HAP-1 (cell line): Measurements from ENCODE around the gene MOB1B.
A peak's percentile ranks its signal among the peaks of the same experiment; 100 is the strongest.
"Not testable (repeated sequence)": the region's sequence is repeated elsewhere in the genome, so short reads cannot be mapped to it uniquely, and the experiment has no call there.

ENCODE experiments used
- DNase-seq, 2 experiments: peaks; one replicate each; pipeline ENCODE4 v3.0.0-alpha.2; 2016 to 2020; ENCODE audit warnings: low spot score in 2 of 2
- H3K27me3 ChIP-seq: fragments of 250-450 bp; sonication (Bioruptor Pico); 2 replicates; pipeline ENCODE4 v1.5.1; 2020; ENCODE audit warnings: low read depth, mild to moderate bottlenecking, moderate library complexity
- H3K36me3 ChIP-seq: fragments of 250-450 bp; sonication (Bioruptor Pico); replicated peaks from 2 replicates; pipeline ENCODE4 v1.5.1; 2020; ENCODE audit warnings: mild to moderate bottlenecking
- H3K4me1 ChIP-seq: fragments of 250-450 bp; sonication (Bioruptor Pico); 2 replicates; pipeline ENCODE4 v1.5.1; 2020; ENCODE audit warnings: mild to moderate bottlenecking
- H3K4me3 ChIP-seq: fragments of 250-450 bp; sonication (Bioruptor Pico); 2 replicates; pipeline ENCODE4 v1.5.1; 2020; ENCODE audit warnings: mild to moderate bottlenecking, moderate library complexity
- H3K9me3 ChIP-seq: fragments of 250-450 bp; sonication (Bioruptor Pico); 2 replicates; pipeline ENCODE4 v1.5.1; 2020; ENCODE audit warnings: mild to moderate bottlenecking, moderate library complexity
- in situ Hi-C: fragments of 300-500 bp; cut with MboI; formaldehyde crosslinking; loops from 3 replicates; pipeline ENCODE4 v1.14.3; 2020; ENCODE audit warnings: low sequenced_read_pairs, inconsistent platforms, mixed read lengths

Gene MOB1B

DNA sequence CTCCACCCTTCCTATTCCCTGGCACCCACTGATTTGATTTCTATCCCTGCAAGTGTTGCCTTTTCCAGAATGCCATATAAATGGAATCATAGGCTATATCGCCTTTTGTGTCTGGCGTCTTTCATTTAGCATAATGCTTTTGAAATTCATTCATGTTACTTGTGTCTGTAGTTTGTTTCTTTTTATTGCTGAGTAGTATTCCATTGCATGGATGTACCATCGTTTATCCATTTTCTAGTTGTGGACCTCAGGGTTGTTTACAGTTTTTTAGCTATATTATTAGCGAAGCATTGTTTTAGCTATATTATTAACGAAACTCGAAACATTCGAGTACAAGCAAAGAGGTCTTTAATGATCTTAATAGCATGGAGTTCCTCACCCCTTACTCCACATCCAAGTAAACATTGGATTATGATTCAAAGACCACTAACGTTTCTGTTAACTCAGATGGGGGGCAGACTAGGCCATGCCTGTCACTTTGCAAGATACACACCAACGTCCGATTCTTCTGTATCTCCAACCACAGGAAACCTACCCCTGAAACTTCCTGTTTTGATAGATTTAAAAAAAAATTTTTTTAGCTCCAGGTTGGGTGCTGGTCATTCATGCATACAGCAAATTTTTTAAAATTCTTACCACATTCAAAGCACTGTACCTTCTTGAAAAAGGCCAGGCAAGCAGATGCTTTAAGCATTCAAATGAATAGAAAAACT is 92.4 kb downstream of the MOB1B start:
- peaks cover 22% of the 10 kb centered on the region for H3K36me3 ChIP-seq
- H3K27me3 ChIP-seq: no peaks in the 10 kb centered on the region
- peak in 1 of 2 experiments; percentile 19 for DNase-seq
- no peaks in the 10 kb centered on the region; the same call in 1 of the 2 replicates for H3K9me3 ChIP-seq
- in situ Hi-C loops: no loop called here
- H3K4me3 ChIP-seq: peak overlapping the region; percentile 71
- H3K4me1 ChIP-seq: peaks cover 27% of the 10 kb centered on the region

DNA sequence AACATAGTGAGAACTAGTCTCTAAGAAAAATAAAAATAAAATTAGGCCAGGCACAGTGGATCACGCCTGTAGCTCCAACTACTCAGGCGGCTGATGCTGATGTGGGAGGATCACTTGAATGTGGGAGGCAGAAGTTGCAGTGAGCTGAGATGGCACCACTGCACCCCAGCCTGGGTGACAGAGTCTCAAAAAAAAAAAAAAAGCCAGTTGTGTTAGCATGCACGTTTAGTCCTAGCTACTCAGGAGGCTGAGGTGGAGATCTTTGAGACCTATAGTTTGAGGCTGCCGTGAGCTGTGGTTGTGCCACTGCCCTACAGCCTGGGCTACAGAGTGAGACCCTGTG is 93.8 kb downstream of the MOB1B start:
- no peak for DNase-seq
- Histone ChIP-seq H3K36me3 (peaks cover 26% of the 10 kb centered on the region), H3K4me1 (peaks cover 27% of the 10 kb centered on the region), H3K27me3 (no peaks in the 10 kb centered on the region), H3K9me3 (no peaks in the 10 kb centered on the region; the same call in none of the 2 replicates), H3K4me3 (no peak overlapping the region; the same call in 1 of the 2 replicates)
- in situ Hi-C loops: no loop called here

DNA sequence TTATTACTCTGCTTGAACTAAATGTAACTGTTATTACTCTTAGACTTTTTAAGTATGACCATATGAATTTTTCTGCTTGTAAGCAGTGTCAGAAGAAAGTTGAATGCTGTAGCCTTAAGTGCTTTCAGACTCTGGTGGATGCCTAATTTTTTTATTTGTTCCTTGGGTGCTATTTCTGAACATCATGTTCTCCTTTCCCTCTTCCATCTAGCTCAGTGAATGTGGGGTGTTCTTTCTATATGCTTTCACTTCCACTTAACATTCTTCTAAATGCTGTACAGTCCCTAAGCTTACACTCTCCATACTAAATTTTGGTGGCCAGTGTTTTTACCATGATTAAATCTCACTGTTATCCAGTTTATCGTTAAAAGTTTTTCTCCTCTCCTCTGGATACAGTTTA is 94.9 kb downstream of the MOB1B start:
- H3K4me3 ChIP-seq: no peak overlapping the region

DNA sequence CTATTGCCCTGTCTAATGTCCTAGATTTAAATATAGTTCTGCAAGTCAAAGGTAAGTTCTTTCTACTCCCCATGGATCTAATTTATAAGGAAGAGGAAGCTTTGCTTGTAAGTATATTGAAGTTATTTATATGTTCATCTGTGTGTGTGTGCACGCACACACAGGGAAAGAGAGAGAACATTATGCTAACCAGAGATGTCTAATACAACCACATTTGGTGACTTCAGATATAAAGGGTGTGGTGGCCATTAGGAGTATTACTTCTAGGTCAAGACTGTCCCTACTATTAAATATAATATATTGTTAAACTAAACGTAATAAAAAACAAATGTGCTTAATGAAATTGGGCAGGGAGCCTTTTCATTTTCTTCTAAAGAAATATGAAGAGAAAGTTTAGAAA is 95.4 kb downstream of the MOB1B start:
- no peak overlapping the region for H3K4me3 ChIP-seq
- in situ Hi-C loops: no loop called here
- no peaks in the 10 kb centered on the region for H3K27me3 ChIP-seq
- H3K4me1 ChIP-seq: peaks cover 23% of the 10 kb centered on the region
- peaks cover 26% of the 10 kb centered on the region for H3K36me3 ChIP-seq
- no peak for DNase-seq
- peaks cover 4% of the 10 kb centered on the region for H3K9me3 ChIP-seq

More for the DNA sequence above, 94.9 kb downstream of the MOB1B start:
- H3K27me3 ChIP-seq: no peaks in the 10 kb centered on the region
- peaks cover 3% of the 10 kb centered on the region for H3K9me3 ChIP-seq
- H3K4me1 ChIP-seq: peaks cover 27% of the 10 kb centered on the region
- H3K36me3 ChIP-seq: peaks cover 26% of the 10 kb centered on the region
- in situ Hi-C loops: no loop called here
- DNase-seq: no peak

DNA sequence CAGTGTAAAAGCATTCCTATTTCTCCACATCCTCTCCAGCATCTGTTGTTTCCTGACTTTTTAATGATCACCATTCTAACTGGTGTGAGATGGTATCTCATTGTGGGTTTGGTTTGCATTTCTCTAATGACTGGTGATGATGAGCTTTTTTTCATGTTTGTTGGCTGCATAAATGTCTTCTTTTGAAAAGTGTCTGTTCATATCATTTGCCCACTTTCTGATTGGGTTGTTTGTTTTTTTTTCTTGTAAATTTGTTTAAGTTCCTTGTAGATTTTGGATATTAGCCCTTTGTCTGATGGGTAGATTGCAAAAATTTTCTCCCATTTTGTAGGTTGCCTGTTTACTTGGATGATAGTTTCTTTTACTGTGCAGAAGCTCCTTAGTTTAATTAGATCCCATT is 97.5 kb downstream of the MOB1B start:
- H3K4me1 ChIP-seq: peaks cover 20% of the 10 kb centered on the region
- DNase-seq, H3K9me3 ChIP-seq, H3K4me3 ChIP-seq, H3K27me3 ChIP-seq, in situ Hi-C loops: not testable (repeated sequence)
- peaks cover 26% of the 10 kb centered on the region for H3K36me3 ChIP-seq

DNA sequence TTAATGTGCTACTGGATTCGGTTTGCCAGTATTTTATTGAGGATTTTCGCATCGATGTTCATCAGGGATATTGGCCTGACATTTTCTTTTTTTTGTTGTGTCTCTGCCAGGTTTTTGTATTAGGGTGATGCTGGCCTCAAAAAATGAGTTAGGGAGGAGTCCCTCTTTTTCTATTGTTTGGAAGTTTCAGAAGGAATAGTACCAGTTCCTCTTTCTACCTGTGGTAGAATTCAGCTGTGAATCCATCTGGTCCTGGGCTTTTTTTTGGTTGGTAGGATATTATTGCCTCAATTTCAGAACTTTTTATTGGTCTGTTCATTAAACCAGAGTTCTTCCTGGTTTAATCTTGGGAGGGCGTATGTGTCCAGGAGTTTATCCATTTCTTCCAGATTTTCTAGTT is 99.2 kb downstream of the MOB1B start:
- peaks cover 12% of the 10 kb centered on the region for H3K4me1 ChIP-seq
- peaks cover 26% of the 10 kb centered on the region for H3K36me3 ChIP-seq
- H3K27me3 ChIP-seq, H3K9me3 ChIP-seq, H3K4me3 ChIP-seq, in situ Hi-C loops, DNase-seq: not testable (repeated sequence)

DNA sequence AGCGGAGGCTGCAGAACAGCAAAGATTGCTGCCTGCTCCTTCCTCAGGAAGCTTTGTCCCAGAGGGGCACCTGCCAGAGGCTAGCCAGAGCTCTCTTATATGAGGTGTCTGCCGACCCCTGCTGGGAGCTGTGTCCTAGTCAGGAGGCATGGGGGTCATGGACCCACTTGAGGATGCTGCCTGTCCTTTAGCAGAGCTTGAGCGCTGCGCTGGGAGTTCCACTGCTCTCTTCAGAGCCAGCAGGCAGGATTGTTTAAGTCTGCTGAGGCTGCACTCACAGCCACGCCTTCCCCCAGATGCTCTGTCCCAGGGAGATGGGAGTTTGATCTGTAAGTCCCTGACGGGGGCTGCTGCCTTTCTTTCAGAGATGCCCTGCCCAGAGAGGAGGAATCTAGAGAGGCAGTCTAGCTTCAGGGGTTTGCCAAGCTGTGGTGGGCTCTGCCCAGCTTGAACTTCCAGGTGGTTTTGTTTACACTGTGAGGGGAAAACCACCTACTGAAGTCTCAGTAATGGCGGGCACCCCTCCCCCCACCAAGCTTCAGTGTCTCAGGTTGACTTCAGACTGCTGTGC is 102.2 kb downstream of the MOB1B start:
- DNase-seq: no peak
- peaks cover 5% of the 10 kb centered on the region; the same call in 1 of the 2 replicates for H3K4me1 ChIP-seq
- H3K9me3 ChIP-seq: peaks cover 4% of the 10 kb centered on the region
- H3K27me3 ChIP-seq: no peaks in the 10 kb centered on the region
- in situ Hi-C loops: no loop called here
- H3K36me3 ChIP-seq: peaks cover 6% of the 10 kb centered on the region
- H3K4me3 ChIP-seq: no peak overlapping the region

DNA sequence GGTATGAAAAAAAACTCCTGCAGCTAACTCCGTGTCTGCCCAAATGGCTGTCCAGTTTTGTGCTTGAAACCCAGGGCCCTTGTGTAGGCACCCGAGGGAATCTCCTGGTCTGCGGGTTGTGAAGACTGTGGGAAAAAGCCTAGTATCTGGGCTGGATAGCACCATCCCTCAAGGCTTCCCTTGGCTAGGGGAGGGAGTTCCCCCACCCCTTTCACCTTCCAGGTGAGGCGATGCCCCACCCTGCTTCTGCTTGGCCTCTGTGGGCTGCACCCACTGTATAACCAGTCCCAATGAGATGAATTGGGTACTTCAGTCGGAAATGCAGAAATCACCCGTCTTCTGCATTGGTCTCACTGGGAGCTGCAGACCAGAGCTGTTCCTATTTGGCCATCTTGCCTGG is 102.9 kb downstream of the MOB1B start:
- H3K4me3 ChIP-seq, H3K27me3 ChIP-seq, DNase-seq, H3K4me1 ChIP-seq, H3K36me3 ChIP-seq, in situ Hi-C loops, H3K9me3 ChIP-seq: not testable (repeated sequence)

DNA sequence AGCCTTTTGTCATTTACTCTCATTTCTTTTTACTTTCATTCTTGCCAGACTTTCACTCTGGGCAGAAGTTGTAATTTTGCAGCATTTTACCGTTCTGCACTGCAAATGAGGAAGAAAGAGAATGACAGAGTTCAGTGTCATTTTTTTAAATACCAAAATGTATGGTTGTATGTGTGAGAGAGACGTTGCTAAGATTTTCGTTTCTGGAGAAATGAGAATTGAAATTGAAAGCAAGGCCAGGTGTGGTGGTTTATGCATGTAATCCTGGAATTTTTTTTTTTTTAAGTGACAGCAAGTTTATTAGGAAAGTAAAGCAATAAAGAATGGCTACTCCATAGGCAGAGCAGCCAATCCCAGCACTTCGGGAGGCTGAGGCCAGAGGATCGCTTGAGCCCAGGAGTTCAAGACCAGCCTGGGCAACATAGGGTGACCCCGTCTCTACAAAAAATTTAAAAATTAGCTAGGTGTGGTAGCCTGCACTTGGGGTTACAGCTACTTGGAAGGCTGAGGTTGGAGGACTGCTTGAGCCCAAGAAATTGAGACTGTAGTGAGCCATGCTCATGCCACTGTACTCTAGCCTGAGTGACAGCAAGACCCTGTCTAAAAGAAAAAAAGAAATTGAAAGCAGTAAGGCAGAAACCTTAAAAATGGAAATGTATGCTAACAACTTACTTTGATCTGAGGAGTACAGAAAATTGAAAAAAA is 104.2 kb downstream of the MOB1B start:
- Histone ChIP-seq H3K4me3 (no peak overlapping the region), H3K36me3 (no peaks in the 10 kb centered on the region), H3K4me1 (peaks cover 5% of the 10 kb centered on the region; the same call in 1 of the 2 replicates), H3K27me3 (no peaks in the 10 kb centered on the region), H3K9me3 (peaks cover 4% of the 10 kb centered on the region)
- no peak for DNase-seq
- in situ Hi-C loops: no loop called here

DNA sequence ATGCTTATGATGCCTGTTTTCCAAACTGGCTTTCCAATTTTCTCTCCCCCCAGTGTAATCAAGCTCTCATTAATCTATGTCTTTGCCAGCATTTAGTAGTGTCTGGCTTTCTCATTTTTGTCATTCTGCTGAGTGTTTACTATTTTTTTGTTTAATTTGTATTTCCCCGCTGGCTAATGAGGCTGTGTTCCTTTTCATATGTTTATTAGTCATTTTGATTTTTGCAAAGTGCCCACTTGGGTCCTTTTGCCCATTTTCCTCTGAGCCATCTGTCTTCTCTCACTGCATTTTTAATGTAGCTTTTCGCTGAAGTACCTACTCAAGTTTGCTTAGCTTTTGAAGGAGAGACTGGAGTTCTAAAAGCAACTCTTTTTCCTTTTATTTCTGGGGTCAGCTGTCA is 106.0 kb downstream of the MOB1B start:
- in situ Hi-C loops: no loop called here
- Histone ChIP-seq H3K4me3 (no peak overlapping the region), H3K4me1 (0 out of 2 replicates have a peak, but pooled peaks cover 2% of the 10 kb centered on the region), H3K36me3 (no peaks in the 10 kb centered on the region), H3K27me3 (no peaks in the 10 kb centered on the region), H3K9me3 (no peaks in the 10 kb centered on the region)
- DNase-seq: no peak

DNA sequence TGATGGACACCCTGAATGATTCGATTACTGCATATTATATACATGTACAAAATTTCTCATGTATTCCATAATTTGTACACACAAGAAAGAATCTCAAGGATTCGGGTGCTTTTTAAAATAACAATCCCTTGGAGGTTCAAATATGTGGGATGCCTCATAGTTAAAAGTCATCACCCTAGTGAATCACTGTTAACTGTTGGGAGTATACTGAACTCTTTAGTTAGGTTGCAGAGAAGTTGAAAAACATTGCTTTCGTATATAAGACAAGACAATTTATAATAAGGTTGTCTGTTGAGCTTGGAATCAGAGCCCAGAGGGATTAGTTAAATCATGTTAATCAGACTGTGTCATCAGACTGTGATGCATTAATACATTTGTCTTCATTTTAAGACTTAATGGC is 106.9 kb downstream of the MOB1B start:
- H3K27me3 ChIP-seq: no peaks in the 10 kb centered on the region
- H3K9me3 ChIP-seq: no peaks in the 10 kb centered on the region
- no peaks in the 10 kb centered on the region for H3K36me3 ChIP-seq
- no peak for DNase-seq
- in situ Hi-C loops: no loop called here
- 0 out of 2 replicates have a peak, but pooled peaks cover 2% of the 10 kb centered on the region for H3K4me1 ChIP-seq
- H3K4me3 ChIP-seq: no peak overlapping the region

DNA sequence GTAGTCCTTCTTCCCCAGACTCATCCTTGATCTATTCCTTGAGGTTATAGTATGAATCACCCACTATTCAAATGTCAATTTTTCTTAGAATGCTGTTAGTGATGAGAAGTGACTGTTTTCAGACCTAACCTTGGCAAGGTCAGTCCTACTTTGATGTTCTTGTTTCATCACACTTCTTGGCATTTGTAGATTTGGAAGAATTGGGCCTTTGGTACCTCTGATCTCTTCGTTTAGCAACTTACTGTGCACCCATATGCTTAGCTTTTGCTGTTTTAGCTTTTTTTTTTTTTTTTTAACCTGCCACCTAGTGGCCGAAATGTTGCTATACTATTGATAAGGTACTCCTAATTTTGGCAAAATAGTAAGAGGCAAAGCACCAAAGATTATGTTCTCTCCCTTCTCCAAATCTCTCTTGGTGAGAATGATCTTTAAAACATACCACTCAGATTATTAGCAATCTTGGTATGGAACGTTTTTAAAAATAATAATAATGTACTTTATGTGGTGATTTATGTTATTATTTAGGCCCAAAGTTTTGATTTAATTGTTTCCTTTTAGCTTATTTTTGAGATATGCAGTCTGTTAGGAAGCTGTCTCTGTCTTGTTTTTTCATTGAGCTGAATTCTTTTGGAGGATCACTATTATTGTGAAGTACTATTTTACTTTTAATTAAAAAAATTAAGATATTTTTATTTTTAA is 107.9 kb downstream of the MOB1B start:
- in situ Hi-C loops: no loop called here
- peak in 1 of 2 experiments; percentile 36 for DNase-seq

DNA sequence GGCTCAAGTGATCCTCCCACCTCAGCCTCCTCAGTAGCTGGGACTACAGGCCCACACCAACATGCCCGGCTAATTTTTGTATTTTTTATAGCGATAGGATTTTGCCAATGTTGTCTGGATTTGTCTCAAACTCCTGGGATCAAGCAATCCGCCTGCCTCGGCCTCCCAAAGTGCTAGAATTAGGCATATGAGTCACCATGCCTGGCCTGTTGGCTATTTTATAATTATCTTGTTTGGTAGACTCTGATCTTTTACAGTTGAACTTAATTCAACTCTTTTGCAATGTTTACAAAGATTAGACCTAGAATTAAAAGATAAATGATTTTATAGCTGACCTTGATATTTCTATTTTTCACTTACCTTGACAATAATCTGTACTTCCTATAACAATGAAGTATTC is 109.3 kb downstream of the MOB1B start:
- H3K36me3 ChIP-seq: no peaks in the 10 kb centered on the region
- in situ Hi-C loops: no loop called here
- H3K27me3 ChIP-seq: no peaks in the 10 kb centered on the region
- H3K4me3 ChIP-seq: no peak overlapping the region
- H3K4me1 ChIP-seq: 0 out of 2 replicates have a peak, but pooled peaks cover 2% of the 10 kb centered on the region
- DNase-seq: no peak
- H3K9me3 ChIP-seq: no peaks in the 10 kb centered on the region

More for the DNA sequence above, 107.9 kb downstream of the MOB1B start:
- H3K27me3 ChIP-seq: no peaks in the 10 kb centered on the region
- H3K4me1 ChIP-seq: 0 out of 2 replicates have a peak, but pooled peaks cover 2% of the 10 kb centered on the region
- H3K36me3 ChIP-seq: no peaks in the 10 kb centered on the region
- H3K4me3 ChIP-seq: no peak overlapping the region
- no peaks in the 10 kb centered on the region for H3K9me3 ChIP-seq
